NCI-H82 (cell line): Measurements from ENCODE around the gene TMEM234.

ENCODE experiments used
- DNase-seq: peaks from one replicate; lab custom pipeline; 2025; lab: John Stamatoyannopoulos, UW

TMEM234 gene

GRCh38 chr1:32172621-32173245, 49.4 kb downstream of the TMEM234 start:
- no peak for DNase-seq

GRCh38 chr1:32170991-32171390, 51.2 kb downstream of the TMEM234 start:
- DNase-seq = no peak
